ENCODE measurements around the gene KCTD16.

GRCh38 chr5:144391044-144391443 lies 220.4 kb downstream of the KCTD16 start:
- TF ChIP-seq CTCF (IDR thresholded peaks at IDR 0.05) (no peak), POLR2A (IDR thresholded peaks at IDR 0.05) (no peak)
